ENCODE measurements around the gene DCLRE1B. TPM values are rescaled to one million over a fixed set of nuclear protein-coding genes. Genes with fewer than 3 reads are reported as not detected.
A peak's percentile ranks its signal among the peaks of the same experiment; 100 is the strongest.

DCLRE1B gene
- total RNA-seq, 4 donors from 2014 or later = 3.2 to 9.2 (median 5.1) TPM

DNA sequence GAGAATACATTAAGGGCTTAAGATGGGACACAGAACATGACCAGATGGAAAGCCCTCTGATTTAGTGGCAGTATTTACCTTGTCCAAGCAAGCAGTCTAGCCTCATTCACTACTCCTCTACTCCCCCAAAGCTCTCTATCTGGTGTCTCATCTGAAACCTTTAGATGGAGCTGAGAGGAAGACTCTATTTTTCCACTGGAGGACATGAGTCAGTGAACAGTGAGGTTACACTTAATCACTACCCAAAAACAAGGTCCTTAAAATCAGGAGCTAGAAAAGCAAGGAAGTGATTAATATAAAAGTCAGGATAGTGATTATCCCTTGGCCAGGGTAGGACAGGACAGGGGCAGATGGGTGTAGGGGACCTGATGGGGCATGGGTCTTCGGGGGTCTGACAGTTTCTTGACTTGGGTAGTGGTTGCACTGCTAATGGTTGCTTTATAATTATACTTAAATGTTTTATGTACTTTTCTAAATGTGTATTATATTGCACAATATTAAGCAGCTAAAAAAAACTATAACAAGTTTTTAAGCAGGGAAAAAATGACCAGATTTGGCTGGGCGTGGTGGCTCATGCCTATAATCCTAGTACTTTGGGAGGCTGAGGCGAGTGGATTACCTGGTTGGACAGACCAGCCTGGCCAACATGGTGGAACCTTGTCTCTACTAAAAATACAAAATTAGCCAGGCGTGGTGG, 36.6 kb upstream of the DCLRE1B start:
- TF ChIP-seq POLR2AphosphoS5 (IDR thresholded peaks at IDR 0.05) = no peak
- TF ChIP-seq EP300 (IDR thresholded peaks at IDR 0.05) = no peak
- TF ChIP-seq, protein P1, sequence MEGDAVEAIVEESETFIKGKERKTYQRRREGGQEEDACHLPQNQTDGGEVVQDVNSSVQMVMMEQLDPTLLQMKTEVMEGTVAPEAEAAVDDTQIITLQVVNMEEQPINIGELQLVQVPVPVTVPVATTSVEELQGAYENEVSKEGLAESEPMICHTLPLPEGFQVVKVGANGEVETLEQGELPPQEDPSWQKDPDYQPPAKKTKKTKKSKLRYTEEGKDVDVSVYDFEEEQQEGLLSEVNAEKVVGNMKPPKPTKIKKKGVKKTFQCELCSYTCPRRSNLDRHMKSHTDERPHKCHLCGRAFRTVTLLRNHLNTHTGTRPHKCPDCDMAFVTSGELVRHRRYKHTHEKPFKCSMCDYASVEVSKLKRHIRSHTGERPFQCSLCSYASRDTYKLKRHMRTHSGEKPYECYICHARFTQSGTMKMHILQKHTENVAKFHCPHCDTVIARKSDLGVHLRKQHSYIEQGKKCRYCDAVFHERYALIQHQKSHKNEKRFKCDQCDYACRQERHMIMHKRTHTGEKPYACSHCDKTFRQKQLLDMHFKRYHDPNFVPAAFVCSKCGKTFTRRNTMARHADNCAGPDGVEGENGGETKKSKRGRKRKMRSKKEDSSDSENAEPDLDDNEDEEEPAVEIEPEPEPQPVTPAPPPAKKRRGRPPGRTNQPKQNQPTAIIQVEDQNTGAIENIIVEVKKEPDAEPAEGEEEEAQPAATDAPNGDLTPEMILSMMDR (IDR thresholded peaks at IDR 0.05) = no peak
- TF ChIP-seq POLR2A (IDR thresholded peaks at IDR 0.05) = no peak
- ATAC-seq = no peak
- Histone ChIP-seq H3K27me3 (no peaks in the 10 kb centered on the region), H3K36me3 (no peaks in the 10 kb centered on the region), H3K27ac (no peak overlapping the region), H3K4me1 (no peaks in the 10 kb centered on the region), H3K9me3 (no peaks in the 10 kb centered on the region), H3K4me3 (no peak overlapping the region)
- WGBS, 2 donors (ENCODE audit: low coverage in 1 of 2) = 86 to 92% methylated on average over 1 to 4 of the region's 4 CpGs

DNA sequence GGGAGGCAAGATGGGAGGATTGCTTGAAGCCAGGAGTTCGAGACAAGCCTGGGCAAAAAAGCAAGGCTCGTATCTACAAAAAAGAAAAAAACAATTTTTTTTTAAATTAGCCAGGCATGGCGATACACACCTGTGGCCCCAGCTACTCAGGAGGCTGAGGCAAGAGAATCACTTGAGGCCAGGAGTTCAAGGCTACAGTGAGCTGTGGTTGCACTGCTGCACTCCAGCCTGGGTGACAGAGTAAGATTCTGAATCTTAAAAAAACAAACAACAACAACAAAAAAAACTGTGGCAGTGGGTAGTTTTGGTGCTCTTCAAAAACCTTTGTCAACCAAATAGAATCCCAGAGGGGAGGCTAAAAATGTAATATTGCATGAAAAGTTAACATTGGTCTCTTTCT, 34.3 kb upstream of the DCLRE1B start:
- H3K4me1 ChIP-seq = no peaks in the 10 kb centered on the region
- TF ChIP-seq POLR2AphosphoS5 (IDR thresholded peaks at IDR 0.05) (no peak), POLR2A (IDR thresholded peaks at IDR 0.05) (no peak), EP300 (IDR thresholded peaks at IDR 0.05) (no peak)
- TF ChIP-seq, protein P1 (IDR thresholded peaks at IDR 0.05) = no peak
- no peaks in the 10 kb centered on the region for H3K9me3 ChIP-seq
- ATAC-seq = no peak
- 100% methylated on average over 3 of the region's 3 CpGs for WGBS, 2 donors (ENCODE audit: low coverage in 1 of 2)
- H3K36me3 ChIP-seq = no peaks in the 10 kb centered on the region
- no peaks in the 10 kb centered on the region for H3K27me3 ChIP-seq
- no peak overlapping the region for H3K4me3 ChIP-seq
- no peak overlapping the region for H3K27ac ChIP-seq

DNA sequence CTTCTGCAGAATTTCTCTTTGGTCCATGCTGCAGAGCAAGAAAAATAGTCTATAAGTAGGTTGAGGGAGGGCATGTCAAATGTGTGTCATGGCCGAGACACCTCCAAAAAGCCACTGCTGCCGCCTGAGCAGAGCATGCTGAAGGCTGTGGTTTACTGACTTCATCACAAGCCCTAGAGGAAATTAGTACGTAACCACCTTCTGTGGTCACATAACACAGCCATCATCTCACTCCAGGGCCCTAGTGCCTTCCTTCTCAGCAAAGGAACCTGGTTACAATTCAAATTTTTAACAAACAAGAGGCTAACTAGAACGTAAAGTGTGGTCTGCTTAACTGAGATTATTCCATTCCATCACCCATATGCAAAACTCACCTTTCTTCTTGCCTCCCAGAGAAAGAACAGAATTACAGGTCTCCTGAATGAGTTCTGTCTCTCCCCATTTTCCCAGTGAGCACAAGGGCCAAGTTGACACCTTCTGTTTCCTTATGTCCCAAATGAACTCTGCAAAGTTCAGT, 33.5 kb upstream of the DCLRE1B start, which contains the start of gene PTPN22:
Gene PTPN22, minus strand, starts transcription at position 116 of the 517 bp plus-strand sequence.
- no peaks in the 10 kb centered on the region for H3K9me3 ChIP-seq
- no peaks in the 10 kb centered on the region for H3K27me3 ChIP-seq
- 71 to 74% methylated on average over 2 of the region's 4 CpGs for WGBS, 2 donors (ENCODE audit: low coverage in 1 of 2)
- peak within 1 kb of the TSS in 3 of 4 donors; percentile 10 to 34 (median 17) for H3K27ac ChIP-seq
- no peak within 1 kb of the TSS for H3K4me3 ChIP-seq
- no peaks in the 10 kb centered on the region for H3K36me3 ChIP-seq
- TF ChIP-seq, protein P1 (IDR thresholded peaks at IDR 0.05) = no peak
- TF ChIP-seq POLR2AphosphoS5 (IDR thresholded peaks at IDR 0.05) (no peak), EP300 (IDR thresholded peaks at IDR 0.05) (no peak), POLR2A (IDR thresholded peaks at IDR 0.05) (no peak)
- ATAC-seq = peak; percentile 75
- no peaks in the 10 kb centered on the region for H3K4me1 ChIP-seq

DNA sequence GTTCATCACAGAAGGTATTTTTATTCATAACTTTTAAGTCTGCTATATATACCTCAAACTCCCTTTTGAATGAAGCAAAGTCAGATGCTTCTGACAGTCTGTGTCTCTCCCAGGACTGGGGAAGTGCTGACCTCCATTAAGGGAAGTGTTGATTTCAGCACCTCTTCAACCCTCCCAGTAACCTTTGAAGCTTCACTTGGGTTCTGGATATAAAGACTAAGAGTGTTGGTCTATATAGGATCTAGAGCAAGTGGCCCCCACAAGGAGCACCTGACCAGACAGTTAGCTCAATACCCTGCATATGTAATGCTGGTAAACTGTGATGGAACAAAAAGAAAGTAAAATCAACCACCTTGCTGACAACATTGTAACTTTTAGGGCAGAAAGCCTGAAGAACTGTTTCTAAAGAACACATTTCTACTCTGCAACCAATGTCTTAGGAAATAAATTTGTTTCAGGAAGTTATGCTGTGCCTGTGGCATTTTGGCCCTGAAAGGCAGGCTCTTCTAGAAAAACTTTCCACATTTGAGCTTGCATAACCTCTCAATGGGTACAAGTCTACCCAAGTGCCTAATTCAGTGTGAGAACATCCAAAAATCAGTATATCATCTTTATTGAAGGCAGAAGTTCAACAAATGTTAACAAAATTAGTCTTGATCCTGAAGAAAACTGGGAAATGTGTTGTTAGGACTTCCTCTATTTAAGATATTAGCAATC, 32.7 kb upstream of the DCLRE1B start:
- TF ChIP-seq, protein P1 (IDR thresholded peaks at IDR 0.05) = no peak
- TF ChIP-seq POLR2AphosphoS5 (IDR thresholded peaks at IDR 0.05) = no peak
- TF ChIP-seq EP300 (IDR thresholded peaks at IDR 0.05) = no peak
- TF ChIP-seq POLR2A (IDR thresholded peaks at IDR 0.05) = no peak
- Histone ChIP-seq H3K27me3 (no peaks in the 10 kb centered on the region), H3K4me1 (no peaks in the 10 kb centered on the region), H3K27ac (peak overlapping the region in 3 of 4 donors; percentile 10 to 34 (median 17)), H3K36me3 (no peaks in the 10 kb centered on the region), H3K9me3 (no peaks in the 10 kb centered on the region), H3K4me3 (no peak overlapping the region)
- peak; percentile 48 for ATAC-seq

Measured in gastroesophageal sphincter (tissue), 4 donors.